GM10248 (cell line): ENCODE measurements around the gene ZNF664.

ENCODE experiments used
- CTCF ChIA-PET: fragments of 300-600 bp; sonication (Branson Sonifier 250); formaldehyde crosslinking; extraction: SDS; loops from one replicate; lab custom pipeline; 2021; ENCODE audit warnings: antibody characterized with exemption; lab: Yijun Ruan, JAX
- POLR2A ChIA-PET: fragments of 350-650 bp; sonication (Branson Sonifier 250); formaldehyde crosslinking; extraction: SDS; loops from one replicate; lab custom pipeline; 2020; ENCODE audit warnings: antibody characterized with exemption; lab: Yijun Ruan, JAX
- DNase-seq: peaks from one replicate; pipeline ENCODE4 v3.0.0; 2012; ENCODE audit errors: extremely low spot score
- CTCF ChIP-seq: IDR thresholded peaks from 2 replicates; pipeline ENCODE4 v1.5.1; 2012; ENCODE audit warnings: mild to moderate bottlenecking, low read depth; ENCODE audit errors: extremely low read depth, missing control alignments, control extremely low read depth

ZNF664 gene

GRCh38 chr12:124024776-124025175, 51.8 kb downstream of the ZNF664 start:
- TF ChIP-seq CTCF = no peak
- ChIA-PET CTCF (interaction anchor here (0.8 to 2.4 kb wide), 6 partner anchors 11 to 742 kb away, joined by 3 to 9 read pairs (median 3); no protein-coding TSS in a partner anchor), POLR2A (no interaction called here)
- DNase-seq = no peak

- ChIA-PET CTCF (interaction anchor here (1.4 to 2.4 kb wide), 3 partner anchors 12 to 45 kb away, joined by 3 to 9 read pairs (median 3); no protein-coding TSS in a partner anchor), POLR2A (no interaction called here)
- DNase-seq = no peak
- TF ChIP-seq CTCF = no peak
Measured at GRCh38 chr12:124025661-124026060, 52.6 kb downstream of the ZNF664 start.

GRCh38 chr12:124026755-124027745, 54.0 kb downstream of the ZNF664 start:
- CTCF ChIA-PET = interaction anchor here (1.6 kb wide), 1 partner anchor 9 kb away, joined by 7 read pairs; no protein-coding TSS in a partner anchor
- POLR2A ChIA-PET = no interaction called here
- DNase-seq = no peak
- no peak for TF ChIP-seq CTCF

- TF ChIP-seq CTCF = no peak
- POLR2A ChIA-PET = no interaction called here
- no peak for DNase-seq
- CTCF ChIA-PET = interaction anchor here (1.0 to 1.6 kb wide), 2 partner anchors 9 to 744 kb away, joined by 4 to 7 read pairs; no protein-coding TSS in a partner anchor
Measured at GRCh38 chr12:124027753-124028554, 54.9 kb downstream of the ZNF664 start.

- DNase-seq = no peak
- CTCF ChIA-PET = interaction anchor here (1.0 to 1.6 kb wide), 2 partner anchors 8 to 743 kb away, joined by 4 to 7 read pairs; no protein-coding TSS in a partner anchor
- POLR2A ChIA-PET = no interaction called here
- TF ChIP-seq CTCF = no peak
Measured at GRCh38 chr12:124028555-124028925, 55.5 kb downstream of the ZNF664 start.

- DNase-seq = no peak
- POLR2A ChIA-PET = no interaction called here
- no peak for TF ChIP-seq CTCF
- CTCF ChIA-PET = interaction anchor here (1.2 to 2.8 kb wide), 3 partner anchors 9 to 125 kb away, joined by 3 to 9 read pairs (median 5); no protein-coding TSS in a partner anchor
Measured at GRCh38 chr12:124030008-124030407, 57.0 kb downstream of the ZNF664 start.
